Measurements from ENCODE around the gene WARS2. TPM values are rescaled to one million over a fixed set of nuclear protein-coding genes. Genes with fewer than 3 reads are reported as not detected.

WARS2 gene
- total and polyA plus RNA-seq, 7 donors: 8.4 to 18.8 (median 10.9) TPM

- TF ChIP-seq EP300 (IDR thresholded peaks at IDR 0.05) (no peak), POLR2AphosphoS5 (IDR thresholded peaks at IDR 0.05) (no peak), CTCF (IDR thresholded peaks at IDR 0.05) (no peak), POLR2A (IDR thresholded peaks at IDR 0.05) (no peak)
- Histone ChIP-seq H3K9me3 (peaks cover 0 to 4% (median 0%) of the 10 kb centered on the region in 4 donors), H3K27me3 (no peaks in the 10 kb centered on the region), H3K4me1 (peaks cover 0 to 14% (median 9%) of the 10 kb centered on the region in 4 donors), H3K27ac (no peak overlapping the region), H3K36me3 (no peaks in the 10 kb centered on the region), H3K4me3 (no peak overlapping the region)
- intact Hi-C loops (cut with DNase I): no loop called here
- DNase-seq: no peak
- WGBS, 2 donors: 31 to 67% methylated on average over 7 of the region's 7 CpGs
Observed at GRCh38 chr1:119116725-119117124, 23.7 kb downstream of the WARS2 start.

GRCh38 chr1:119115736-119116135 lies 24.7 kb downstream of the WARS2 start:
- DNase-seq: no peak
- H3K36me3 ChIP-seq: no peaks in the 10 kb centered on the region
- H3K9me3 ChIP-seq: no peaks in the 10 kb centered on the region
- H3K27ac ChIP-seq: no peak overlapping the region
- no peak for TF ChIP-seq EP300 (IDR thresholded peaks at IDR 0.05)
- TF ChIP-seq POLR2AphosphoS5 (IDR thresholded peaks at IDR 0.05): no peak
- TF ChIP-seq CTCF (IDR thresholded peaks at IDR 0.05): no peak
- no peak for TF ChIP-seq POLR2A (IDR thresholded peaks at IDR 0.05)
- peaks cover 0 to 21% (median 14%) of the 10 kb centered on the region in 4 donors for H3K4me1 ChIP-seq
- H3K27me3 ChIP-seq: no peaks in the 10 kb centered on the region
- WGBS, 2 donors: 95 to 97% methylated on average over 3 of the region's 3 CpGs
- H3K4me3 ChIP-seq: no peak overlapping the region
- intact Hi-C loops (cut with DNase I): no loop called here

- Histone ChIP-seq H3K27ac (no peak overlapping the region), H3K4me3 (no peak overlapping the region), H3K4me1 (peaks cover 0 to 21% (median 14%) of the 10 kb centered on the region in 4 donors), H3K27me3 (no peaks in the 10 kb centered on the region), H3K36me3 (no peaks in the 10 kb centered on the region), H3K9me3 (no peaks in the 10 kb centered on the region)
- no peak for TF ChIP-seq POLR2AphosphoS5 (IDR thresholded peaks at IDR 0.05)
- no peak for TF ChIP-seq POLR2A (IDR thresholded peaks at IDR 0.05)
- no peak for TF ChIP-seq EP300 (IDR thresholded peaks at IDR 0.05)
- no peak for TF ChIP-seq CTCF (IDR thresholded peaks at IDR 0.05)
- intact Hi-C loops (cut with DNase I): no loop called here
- DNase-seq: no peak
Observed at GRCh38 chr1:119115311-119115710, 25.1 kb downstream of the WARS2 start.

GRCh38 chr1:119114786-119115185 lies 25.7 kb downstream of the WARS2 start:
- peaks cover 0 to 21% (median 14%) of the 10 kb centered on the region in 4 donors for H3K4me1 ChIP-seq
- intact Hi-C loops (cut with DNase I): no loop called here
- H3K27me3 ChIP-seq: no peaks in the 10 kb centered on the region
- H3K27ac ChIP-seq: no peak overlapping the region
- WGBS, 2 donors: 92 to 99% methylated on average over 1 of the region's 1 CpG
- DNase-seq: no peak
- no peak overlapping the region for H3K4me3 ChIP-seq
- TF ChIP-seq CTCF (IDR thresholded peaks at IDR 0.05): no peak
- TF ChIP-seq POLR2A (IDR thresholded peaks at IDR 0.05): no peak
- no peak for TF ChIP-seq POLR2AphosphoS5 (IDR thresholded peaks at IDR 0.05)
- no peak for TF ChIP-seq EP300 (IDR thresholded peaks at IDR 0.05)
- H3K36me3 ChIP-seq: no peaks in the 10 kb centered on the region
- no peaks in the 10 kb centered on the region for H3K9me3 ChIP-seq

GRCh38 chr1:119112791-119113190 lies 27.7 kb downstream of the WARS2 start:
- H3K36me3 ChIP-seq: no peaks in the 10 kb centered on the region
- H3K9me3 ChIP-seq: no peaks in the 10 kb centered on the region
- peaks cover 0 to 21% (median 14%) of the 10 kb centered on the region in 4 donors for H3K4me1 ChIP-seq
- H3K27me3 ChIP-seq: no peaks in the 10 kb centered on the region
- intact Hi-C loops (cut with DNase I): loop anchor here (2.0 kb wide), 2 partner anchors 28 to 214 kb away; partner anchors contain the start of gene WARS2
- no peak for DNase-seq
- TF ChIP-seq CTCF (IDR thresholded peaks at IDR 0.05) (no peak), POLR2AphosphoS5 (IDR thresholded peaks at IDR 0.05) (no peak), EP300 (IDR thresholded peaks at IDR 0.05) (no peak), POLR2A (IDR thresholded peaks at IDR 0.05) (no peak)
- peak overlapping the region in 3 of 4 donors; percentile 54 to 64 (median 63) for H3K27ac ChIP-seq
- no peak overlapping the region for H3K4me3 ChIP-seq
- WGBS, 2 donors: 96 to 98% methylated on average over 1 of the region's 1 CpG

All from sigmoid colon (tissue), 7 donors.